H1 (cell line): Measurements from ENCODE around the gene PDE4B. TPM values are rescaled to one million over a fixed set of nuclear protein-coding genes. Genes with fewer than 3 reads are reported as not detected.

Source experiments
- CBX8 ChIP-seq: fragments of 300-800, 300-1000 bp; sonication (generic); IDR thresholded peaks from 2 replicates; pipeline ENCODE4 v1.7.1; 2016; ENCODE audit warnings: low read depth, low read length, borderline replicate concordance
- CEBPB ChIP-seq: IDR thresholded peaks from 2 replicates; pipeline ENCODE4 v1.6.1; 2012; ENCODE audit warnings: low read depth, low read length
- EGR1 ChIP-seq: IDR thresholded peaks from 2 replicates; pipeline ENCODE4 v1.6.1; 2011; ENCODE audit warnings: low read depth, low read length, borderline replicate concordance
- JUN ChIP-seq: IDR thresholded peaks from 2 replicates; pipeline ENCODE4 v1.6.1; 2011; ENCODE audit warnings: low read depth, mild to moderate bottlenecking, improper control_type of control experiment, low read length
- SUZ12 ChIP-seq: fragments of 200-600 bp; sonication (generic); IDR thresholded peaks from 2 replicates; pipeline ENCODE4 v1.6.1; 2012; ENCODE audit warnings: mild to moderate bottlenecking, inconsistent platforms, low read length, moderate library complexity, mixed read lengths
- TAF7 ChIP-seq: optimal IDR thresholded peaks from 2 replicates; pipeline ENCODE3; 2011; ENCODE audit warnings: low read depth, mild to moderate bottlenecking, inconsistent platforms, low read length, moderate library complexity, borderline replicate concordance
- polyA plus RNA-seq, 7 experiments: library from polyadenylated mRNA; depleted of rRNA in 3 of 7; stranded (reverse) in 5 of 7; unstranded in 2 of 7; fragments of >200 nt in 5 of 7; fragments of 200-250 nt in 2 of 7; gene quantifications; 1 replicate in 5 of 7; 2 replicates in 1 of 7; 4 replicates in 1 of 7; pipeline versions ENCODE4 v1.2.1 to v1.2.3, GENCODE V29; 2011 to 2013; ENCODE audit warnings: missing spikeins in 2 of 7, mixed read lengths in 2 of 7
- total RNA-seq: library from RNA; stranded (reverse); fragmentation: NEBNext Ultra II Directional; extraction: Animal tissue kit (Norgen Biotek cat#: 25700); gene quantifications from 2 replicates; pipeline ENCODE4 v1.2.1, GENCODE V29; 2021
- TF ChIP-seq, protein P1 (sequence below): fragments of 300-600 bp; sonication (generic); IDR thresholded peaks from 2 replicates; pipeline ENCODE4 v1.7.1; 2012; ENCODE audit warnings: low read length, moderate library complexity, mild to moderate bottlenecking, inconsistent platforms; ENCODE audit not compliant: insufficient replicate concordance

PDE4B gene
- total and polyA plus RNA-seq, 2 of the 8 experiments (the other 6 are each of a cell fraction or from before 2014, with no cell fraction given): 5.0 to 15.1 TPM

DNA sequence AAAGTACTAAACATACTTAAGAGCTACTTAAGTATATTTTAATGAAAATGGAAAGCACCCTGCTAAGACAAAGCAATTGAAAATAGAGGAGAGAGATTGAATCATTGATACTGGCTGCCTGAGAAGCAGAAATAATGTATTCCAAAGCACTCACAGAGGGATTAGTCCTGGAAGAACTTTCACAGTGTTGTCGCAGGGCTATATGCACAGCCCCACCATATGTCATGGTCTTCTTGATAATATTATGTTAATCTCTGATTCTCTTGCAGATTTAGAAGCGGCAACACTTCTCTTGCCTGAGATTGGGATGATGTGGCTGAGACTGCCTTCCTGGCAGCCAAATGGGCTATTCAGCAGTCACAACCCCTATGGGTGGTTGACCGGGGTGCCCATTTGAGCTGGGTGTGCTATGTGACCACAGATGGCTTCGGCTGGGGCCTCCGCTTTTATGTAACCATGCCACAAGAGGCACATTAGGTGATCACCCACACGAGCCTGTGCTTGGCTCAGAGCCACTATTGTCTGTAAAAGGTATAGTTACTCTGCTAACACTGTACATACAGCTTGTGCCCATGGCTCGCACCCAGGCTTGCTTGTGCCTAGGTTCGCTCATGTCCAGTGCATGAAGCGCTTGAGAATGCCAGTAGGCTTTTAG, 589.1 kb downstream of the PDE4B start (continued):
- TF ChIP-seq, protein P1, sequence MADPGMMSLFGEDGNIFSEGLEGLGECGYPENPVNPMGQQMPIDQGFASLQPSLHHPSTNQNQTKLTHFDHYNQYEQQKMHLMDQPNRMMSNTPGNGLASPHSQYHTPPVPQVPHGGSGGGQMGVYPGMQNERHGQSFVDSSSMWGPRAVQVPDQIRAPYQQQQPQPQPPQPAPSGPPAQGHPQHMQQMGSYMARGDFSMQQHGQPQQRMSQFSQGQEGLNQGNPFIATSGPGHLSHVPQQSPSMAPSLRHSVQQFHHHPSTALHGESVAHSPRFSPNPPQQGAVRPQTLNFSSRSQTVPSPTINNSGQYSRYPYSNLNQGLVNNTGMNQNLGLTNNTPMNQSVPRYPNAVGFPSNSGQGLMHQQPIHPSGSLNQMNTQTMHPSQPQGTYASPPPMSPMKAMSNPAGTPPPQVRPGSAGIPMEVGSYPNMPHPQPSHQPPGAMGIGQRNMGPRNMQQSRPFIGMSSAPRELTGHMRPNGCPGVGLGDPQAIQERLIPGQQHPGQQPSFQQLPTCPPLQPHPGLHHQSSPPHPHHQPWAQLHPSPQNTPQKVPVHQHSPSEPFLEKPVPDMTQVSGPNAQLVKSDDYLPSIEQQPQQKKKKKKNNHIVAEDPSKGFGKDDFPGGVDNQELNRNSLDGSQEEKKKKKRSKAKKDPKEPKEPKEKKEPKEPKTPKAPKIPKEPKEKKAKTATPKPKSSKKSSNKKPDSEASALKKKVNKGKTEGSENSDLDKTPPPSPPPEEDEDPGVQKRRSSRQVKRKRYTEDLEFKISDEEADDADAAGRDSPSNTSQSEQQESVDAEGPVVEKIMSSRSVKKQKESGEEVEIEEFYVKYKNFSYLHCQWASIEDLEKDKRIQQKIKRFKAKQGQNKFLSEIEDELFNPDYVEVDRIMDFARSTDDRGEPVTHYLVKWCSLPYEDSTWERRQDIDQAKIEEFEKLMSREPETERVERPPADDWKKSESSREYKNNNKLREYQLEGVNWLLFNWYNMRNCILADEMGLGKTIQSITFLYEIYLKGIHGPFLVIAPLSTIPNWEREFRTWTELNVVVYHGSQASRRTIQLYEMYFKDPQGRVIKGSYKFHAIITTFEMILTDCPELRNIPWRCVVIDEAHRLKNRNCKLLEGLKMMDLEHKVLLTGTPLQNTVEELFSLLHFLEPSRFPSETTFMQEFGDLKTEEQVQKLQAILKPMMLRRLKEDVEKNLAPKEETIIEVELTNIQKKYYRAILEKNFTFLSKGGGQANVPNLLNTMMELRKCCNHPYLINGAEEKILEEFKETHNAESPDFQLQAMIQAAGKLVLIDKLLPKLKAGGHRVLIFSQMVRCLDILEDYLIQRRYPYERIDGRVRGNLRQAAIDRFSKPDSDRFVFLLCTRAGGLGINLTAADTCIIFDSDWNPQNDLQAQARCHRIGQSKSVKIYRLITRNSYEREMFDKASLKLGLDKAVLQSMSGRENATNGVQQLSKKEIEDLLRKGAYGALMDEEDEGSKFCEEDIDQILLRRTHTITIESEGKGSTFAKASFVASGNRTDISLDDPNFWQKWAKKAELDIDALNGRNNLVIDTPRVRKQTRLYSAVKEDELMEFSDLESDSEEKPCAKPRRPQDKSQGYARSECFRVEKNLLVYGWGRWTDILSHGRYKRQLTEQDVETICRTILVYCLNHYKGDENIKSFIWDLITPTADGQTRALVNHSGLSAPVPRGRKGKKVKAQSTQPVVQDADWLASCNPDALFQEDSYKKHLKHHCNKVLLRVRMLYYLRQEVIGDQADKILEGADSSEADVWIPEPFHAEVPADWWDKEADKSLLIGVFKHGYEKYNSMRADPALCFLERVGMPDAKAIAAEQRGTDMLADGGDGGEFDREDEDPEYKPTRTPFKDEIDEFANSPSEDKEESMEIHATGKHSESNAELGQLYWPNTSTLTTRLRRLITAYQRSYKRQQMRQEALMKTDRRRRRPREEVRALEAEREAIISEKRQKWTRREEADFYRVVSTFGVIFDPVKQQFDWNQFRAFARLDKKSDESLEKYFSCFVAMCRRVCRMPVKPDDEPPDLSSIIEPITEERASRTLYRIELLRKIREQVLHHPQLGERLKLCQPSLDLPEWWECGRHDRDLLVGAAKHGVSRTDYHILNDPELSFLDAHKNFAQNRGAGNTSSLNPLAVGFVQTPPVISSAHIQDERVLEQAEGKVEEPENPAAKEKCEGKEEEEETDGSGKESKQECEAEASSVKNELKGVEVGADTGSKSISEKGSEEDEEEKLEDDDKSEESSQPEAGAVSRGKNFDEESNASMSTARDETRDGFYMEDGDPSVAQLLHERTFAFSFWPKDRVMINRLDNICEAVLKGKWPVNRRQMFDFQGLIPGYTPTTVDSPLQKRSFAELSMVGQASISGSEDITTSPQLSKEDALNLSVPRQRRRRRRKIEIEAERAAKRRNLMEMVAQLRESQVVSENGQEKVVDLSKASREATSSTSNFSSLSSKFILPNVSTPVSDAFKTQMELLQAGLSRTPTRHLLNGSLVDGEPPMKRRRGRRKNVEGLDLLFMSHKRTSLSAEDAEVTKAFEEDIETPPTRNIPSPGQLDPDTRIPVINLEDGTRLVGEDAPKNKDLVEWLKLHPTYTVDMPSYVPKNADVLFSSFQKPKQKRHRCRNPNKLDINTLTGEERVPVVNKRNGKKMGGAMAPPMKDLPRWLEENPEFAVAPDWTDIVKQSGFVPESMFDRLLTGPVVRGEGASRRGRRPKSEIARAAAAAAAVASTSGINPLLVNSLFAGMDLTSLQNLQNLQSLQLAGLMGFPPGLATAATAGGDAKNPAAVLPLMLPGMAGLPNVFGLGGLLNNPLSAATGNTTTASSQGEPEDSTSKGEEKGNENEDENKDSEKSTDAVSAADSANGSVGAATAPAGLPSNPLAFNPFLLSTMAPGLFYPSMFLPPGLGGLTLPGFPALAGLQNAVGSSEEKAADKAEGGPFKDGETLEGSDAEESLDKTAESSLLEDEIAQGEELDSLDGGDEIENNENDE: no peak
- TF ChIP-seq TAF7 (no peak), SUZ12 (no peak), CEBPB (no peak), EGR1 (no peak), CBX8 (no peak), JUN (no peak)
